ENCODE results near the gene SETBP1.

Gene SETBP1

GRCh38 chr18:44849361-44849760, 168.7 kb downstream of the SETBP1 start:
- no peak for DNase-seq

DNA sequence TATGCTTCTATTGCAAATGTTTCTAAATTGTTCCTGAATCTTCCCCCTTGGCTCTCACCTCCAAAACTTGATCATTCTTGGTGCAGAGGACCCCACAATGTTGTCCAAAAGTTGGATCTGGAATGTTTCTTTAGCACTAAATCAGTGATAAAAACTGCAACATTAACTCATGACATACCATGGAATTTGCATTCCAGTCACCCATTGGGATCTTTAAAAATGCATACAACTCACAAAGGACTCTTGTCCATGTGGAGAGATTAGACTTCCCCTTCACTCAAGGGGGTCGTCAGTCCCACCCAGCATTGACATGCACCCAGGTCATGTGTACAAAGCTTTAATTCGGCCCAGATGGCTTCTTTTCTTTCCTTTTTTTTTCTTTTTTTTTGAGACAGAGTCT, 169.3 kb downstream of the SETBP1 start:
- no peak for DNase-seq

DNA sequence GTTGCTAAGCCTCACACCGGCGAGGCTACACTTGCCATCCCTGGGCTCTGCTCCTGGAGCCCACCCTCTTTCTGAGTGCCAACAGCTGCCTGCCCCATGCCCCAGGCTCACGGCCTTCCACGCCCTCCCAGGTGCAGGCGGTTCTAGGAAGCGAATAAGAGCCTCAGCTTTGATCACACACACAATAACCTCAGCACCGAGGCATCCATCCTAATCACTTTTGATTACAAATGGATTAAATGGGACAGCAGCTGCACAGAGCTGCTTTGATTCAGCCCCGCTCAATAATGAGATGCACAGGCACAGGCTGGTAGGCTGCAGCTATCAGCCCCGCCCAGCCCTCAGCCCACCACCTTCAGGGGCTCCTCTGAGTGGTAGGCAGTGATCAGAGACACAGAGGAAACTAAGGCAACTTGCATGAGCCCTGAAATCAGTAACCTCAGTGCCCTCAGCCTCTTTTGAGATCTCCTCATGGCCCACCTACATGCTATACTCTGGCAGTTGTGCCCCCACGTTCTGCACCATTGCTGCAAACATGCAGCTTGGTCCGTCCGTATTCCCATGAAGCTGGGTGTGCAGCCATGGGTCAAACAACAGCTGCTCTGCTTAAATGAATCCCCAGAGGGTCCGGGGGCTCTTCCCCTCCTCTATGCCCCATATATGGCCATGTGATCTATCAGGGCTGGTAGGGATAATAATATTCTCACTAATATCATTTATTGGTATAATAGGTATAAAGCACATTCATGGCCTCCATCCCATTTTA, 171.4 kb downstream of the SETBP1 start:
- DNase-seq: no peak

DNA sequence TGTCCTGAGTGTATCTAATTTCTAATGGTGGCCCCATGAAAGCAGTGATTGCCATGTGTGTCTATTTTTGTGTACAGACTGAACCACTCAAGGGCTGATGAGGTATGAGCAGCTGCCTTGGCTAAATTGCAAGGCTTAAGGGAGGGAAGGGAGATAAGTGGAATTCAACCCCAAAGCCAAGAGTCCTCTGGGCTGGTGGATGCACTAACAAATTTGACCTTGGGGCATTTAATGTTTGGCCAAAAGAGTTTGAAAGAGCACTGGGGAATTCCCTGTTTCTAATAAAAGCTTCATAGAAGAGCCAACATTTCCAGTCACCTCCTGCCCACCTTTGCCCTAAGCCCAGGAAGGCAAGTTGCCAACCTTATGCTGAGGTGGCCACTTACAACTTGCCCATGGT, 172.1 kb downstream of the SETBP1 start:
- no peak for DNase-seq

- no peak for DNase-seq
These were observed 172.7 kb downstream of the SETBP1 start for GRCh38 chr18:44853430-44853829.

DNA sequence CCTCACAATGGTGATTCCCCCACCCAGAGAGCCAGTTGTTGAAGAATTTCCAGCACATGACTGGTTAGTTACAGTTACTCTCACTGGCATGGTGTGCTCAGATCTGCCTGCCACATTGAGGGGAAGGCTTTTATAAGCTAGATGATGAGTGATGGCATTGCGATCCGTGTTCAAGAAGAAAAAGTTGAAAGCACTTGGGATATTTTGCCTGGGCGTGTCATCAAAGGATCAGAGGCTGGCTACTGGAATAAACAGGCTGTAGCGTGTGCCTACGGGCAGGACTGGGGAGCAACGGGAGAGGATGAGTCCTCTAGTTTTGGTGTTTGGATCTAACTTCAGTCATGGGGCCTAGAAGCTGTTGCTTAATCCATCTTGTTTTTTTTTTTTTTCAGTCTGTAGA, 175.0 kb downstream of the SETBP1 start:
- DNase-seq: no peak

DNA sequence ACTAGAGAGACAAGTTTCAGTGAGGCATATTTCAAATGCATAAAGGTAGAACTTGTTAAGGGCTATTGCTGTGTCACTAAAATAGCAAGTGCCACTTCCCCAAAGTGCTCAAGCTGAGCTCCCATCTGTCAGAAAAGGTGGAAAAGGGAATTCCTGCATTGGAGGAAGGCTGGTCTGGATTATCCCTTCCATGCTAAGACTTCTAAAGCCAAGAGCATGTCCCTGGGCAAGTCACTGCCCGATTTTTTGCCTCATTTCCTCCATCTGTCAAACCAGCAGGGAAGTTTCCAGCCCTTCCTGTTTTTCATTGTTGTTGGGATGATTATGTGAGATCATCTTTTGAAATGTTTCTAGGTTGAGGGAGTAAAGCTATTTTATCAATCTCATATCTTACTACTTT, 175.5 kb downstream of the SETBP1 start:
- DNase-seq: peak; percentile 42

DNA sequence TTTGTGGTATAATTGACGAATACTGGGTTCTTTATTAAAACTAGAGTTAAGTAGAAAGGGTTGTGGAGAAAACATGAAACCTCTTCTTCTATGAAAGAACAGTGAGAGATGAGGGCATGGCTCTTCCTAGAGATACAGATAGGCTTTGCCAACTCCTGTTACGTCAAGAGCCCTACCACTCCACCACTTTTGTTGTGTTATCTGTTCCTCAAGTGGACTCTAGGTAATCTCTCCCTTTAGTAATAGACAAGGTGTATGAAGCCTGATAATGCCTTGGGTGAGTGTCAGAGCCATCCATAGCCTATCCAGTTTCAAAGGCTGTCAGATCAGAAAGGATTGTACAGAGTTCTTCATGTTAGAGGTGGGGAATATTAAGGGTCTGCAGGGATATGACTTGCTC, 176.4 kb downstream of the SETBP1 start:
- no peak for DNase-seq

DNA sequence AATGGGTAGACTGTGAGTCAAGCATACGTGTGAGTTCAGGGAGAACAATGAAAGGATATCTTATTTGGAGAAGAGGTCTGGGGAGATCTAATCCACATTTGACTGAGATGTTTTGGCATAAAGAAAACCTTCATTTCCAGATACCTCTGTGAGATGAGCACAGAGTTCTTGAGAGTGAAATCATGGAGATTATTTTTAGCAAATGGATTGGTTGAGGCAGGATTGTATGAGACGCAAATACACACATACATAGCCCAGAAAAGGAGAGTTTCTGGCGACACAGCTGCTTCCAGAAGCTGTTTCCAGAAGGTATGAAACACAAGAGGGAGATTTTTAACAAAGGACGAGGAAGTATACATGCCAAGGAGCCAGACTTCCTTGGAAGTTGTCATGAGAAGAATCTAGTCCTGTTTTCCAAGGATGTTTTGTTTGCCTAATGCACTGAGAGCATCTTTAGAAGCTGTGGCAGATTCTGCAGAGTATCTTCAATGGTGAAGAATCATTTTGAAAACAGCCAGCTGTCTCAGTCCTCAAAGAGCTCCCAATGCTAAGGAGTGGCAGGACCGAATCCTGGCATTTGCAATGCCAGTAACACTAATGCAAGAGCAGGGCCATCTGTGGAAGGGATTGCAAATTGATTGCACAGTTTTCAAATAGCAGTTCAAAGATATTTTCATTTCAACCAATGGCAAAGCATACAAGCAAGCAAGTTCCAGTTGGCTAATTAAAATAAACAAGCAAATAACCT, 177.2 kb downstream of the SETBP1 start:
- peak; percentile 7 for DNase-seq

DNA sequence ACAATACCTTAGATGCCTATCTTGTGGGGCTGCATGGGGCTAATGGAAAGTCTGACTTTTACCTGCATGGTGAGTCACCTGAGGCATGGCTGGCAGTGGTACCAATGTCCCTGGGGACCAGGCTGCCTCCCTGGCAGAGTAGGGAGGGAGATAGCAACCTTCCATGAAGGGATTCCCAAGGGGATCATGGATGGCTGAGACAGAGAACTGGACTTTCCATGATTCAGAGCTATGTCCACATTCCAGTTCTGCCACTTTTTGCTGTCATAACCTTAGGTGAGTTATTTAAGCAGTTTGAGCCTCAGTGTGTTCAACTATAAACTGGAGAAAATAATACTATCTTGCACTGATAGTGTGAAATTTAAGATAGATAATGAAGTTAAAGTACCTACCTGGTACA, 178.6 kb downstream of the SETBP1 start:
- DNase-seq: no peak

DNA sequence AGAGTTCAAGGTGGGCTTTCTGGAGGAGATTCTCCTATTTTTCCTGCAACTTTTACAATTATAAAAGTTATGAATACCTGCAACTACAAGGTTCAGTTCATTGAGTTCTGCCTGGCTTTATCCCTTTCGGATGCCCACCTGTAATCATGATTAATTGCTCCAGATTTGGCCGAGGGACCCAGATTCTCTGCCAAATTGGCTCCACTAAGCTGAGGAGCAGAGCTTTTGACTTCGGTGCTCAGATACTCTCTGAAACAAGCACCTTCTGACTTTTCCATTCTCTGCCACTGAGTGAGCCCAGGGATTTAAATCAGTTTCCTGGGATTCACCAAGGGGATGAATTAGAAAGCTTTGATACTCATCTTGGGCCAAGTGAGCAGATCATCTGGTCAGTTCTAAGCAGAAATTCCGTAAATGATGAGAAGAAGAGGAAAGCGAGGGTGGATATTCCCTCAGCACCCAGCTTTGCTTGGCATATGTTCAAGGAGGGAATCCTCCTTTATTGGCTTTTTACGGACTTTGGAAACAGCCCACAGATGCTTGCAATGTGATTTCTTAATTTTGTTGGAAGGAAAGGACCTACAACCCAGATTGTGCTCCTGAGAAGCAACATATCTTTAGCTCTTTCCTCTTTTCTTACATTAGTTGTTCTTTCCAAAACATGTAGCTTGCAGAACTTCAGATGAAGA, 179.2 kb downstream of the SETBP1 start:
- no peak for DNase-seq

DNA sequence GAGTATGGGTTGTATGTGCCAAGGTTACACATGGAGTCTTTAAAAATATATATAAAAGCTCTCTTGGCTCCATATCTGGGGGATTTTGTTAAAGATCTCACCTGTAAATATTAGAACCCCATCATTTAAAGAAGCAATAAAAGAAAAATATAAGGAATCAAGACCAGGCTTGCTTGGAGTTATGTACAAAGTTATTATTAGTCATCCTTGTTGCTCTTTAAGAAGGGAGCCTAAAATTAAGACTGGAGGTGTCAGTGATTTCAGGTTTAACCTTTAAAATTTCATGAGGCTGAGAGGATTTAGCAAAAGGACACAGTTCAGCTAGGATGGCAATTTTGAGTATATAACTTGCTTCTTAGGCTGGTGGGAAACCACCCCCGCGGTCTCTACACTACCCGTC, 181.4 kb downstream of the SETBP1 start:
- DNase-seq: no peak

DNA sequence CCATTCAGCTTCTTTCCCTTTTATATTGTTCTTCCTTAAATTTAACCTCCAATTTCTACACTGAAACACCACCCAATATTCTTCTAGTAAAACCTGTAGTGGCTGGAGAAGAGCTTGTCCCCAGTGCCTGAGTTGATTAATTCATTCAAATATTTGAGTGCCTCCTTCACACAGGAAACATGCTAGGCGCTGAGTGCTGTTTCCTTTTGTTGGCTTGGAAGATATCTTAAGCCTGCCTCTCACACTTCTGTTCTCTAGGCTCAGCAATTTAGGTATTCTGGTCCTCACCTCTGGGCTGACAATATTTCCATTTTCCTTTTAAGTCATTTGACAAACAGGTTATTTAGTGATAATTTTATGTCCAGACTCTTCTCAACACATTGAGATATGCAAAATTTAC, 185.4 kb downstream of the SETBP1 start:
- DNase-seq: no peak

GRCh38 chr18:44869533-44869932, 188.8 kb downstream of the SETBP1 start:
- DNase-seq: no peak

DNA sequence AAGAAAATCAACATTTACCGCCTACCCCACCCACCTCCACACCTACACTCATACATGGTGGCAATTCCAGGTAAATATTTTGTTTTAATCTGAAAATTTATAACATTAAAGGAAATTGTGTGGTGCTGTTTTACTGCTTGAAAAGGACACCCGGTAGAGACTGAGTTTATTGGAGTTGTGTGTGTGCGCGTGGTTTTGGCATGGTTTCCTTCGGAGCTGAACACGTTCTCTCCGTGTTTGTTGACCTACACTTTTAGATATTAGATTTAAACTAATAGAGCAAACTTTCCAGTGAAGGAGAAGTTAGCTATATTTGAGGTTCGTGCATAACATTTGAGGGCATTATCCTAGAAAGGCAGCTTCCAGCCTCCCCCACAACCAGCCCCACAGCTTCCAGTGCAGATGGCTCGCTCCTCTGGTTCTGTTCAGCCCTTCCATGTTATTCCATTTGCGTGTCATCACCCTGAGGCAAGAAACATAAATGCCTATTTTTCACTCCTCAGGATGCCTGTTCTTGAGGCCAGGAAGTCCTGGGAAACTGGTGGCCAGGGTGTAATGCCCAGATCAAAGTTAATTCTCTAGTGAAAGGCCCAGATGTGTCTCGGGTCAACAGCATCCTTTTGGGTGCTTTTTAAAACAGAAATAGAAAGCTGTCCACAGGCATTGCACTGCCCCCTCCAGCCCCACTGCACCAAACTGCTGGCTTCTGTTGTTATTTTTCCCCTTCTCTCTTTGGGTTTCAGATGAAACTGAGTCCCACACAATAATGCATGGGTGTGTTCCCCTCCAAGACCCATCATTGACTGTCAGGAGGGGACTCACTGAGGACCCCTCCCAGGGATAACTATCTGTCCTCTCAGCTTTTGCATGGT, 190.2 kb downstream of the SETBP1 start:
- no peak for DNase-seq

DNA sequence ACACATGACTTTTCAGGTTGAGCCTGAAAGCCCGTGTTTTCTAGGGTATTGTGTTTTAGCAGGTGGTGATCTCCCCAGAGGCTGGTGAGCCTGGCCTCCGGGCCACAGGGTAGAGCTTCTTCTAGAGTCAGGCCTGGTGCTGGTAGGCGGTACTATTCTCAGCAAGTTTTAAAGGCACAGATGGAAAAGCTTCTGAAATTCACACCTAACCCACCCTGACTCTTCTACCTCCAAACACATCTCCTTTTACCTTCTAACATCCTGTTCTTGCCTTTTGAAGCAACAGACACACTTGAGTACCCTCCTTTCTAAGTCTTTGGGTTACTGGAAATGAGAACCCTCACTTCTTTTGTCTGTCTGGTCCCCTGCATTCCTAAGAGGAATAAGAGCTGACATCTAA, 191.1 kb downstream of the SETBP1 start:
- no peak for DNase-seq

- DNase-seq: no peak
These were observed 195.3 kb downstream of the SETBP1 start for GRCh38 chr18:44876024-44876423.

DNA sequence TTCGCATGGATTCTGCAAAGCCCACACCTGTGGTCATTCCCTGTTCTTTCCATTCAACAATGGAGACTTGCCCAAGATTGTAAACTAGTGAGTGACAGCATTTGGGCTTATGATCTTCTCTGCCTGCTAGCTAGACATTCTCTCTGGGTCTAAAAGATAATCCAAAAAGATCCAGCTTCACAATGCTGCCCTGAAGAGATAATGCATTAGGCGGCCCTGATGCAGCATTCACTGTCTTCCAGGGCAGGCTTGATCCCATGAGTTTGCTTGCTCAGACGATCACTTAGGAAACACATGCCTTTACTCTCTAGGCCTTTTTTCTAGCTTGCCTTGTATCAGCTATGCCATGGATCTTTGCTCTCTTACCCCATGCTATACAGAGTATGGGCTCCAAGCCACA, 196.1 kb downstream of the SETBP1 start:
- no peak for DNase-seq

- no peak for DNase-seq
These were observed 197.6 kb downstream of the SETBP1 start for GRCh38 chr18:44878335-44878734.

- no peak for DNase-seq
These were observed 199.5 kb downstream of the SETBP1 start for GRCh38 chr18:44880170-44880569.

DNA sequence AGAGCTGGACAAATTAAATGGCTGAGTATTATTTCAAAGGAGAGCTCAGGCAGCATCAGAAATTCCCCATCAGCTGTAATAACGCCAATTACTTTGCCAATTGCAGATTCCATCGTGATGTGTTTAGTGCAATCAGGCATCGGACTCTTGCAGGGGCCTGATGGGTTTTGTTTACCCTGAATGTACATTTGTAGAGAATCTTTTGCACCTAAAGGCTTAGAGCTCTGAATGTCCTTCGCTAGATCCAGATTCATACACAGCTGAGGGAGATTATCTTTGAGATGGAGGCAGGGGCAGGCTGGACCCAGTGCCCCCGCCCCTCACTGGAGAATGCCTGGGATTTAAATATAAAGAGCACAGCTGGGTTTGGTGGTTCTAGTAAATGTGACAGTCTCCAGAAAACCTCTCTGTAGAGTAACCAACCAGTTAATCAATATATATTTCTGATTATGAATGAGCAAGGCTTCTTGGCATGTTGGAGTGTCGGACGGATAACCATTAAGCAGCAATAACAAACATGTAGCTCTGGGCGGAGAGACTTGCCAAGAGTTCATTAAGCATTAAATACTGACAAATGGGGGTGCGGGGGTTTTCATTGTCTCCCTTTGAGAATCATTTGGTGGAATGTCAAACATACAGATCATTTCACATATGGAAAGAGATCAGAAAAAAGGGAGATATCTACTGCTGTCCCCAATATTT, 200.9 kb downstream of the SETBP1 start:
- no peak for DNase-seq

DNA sequence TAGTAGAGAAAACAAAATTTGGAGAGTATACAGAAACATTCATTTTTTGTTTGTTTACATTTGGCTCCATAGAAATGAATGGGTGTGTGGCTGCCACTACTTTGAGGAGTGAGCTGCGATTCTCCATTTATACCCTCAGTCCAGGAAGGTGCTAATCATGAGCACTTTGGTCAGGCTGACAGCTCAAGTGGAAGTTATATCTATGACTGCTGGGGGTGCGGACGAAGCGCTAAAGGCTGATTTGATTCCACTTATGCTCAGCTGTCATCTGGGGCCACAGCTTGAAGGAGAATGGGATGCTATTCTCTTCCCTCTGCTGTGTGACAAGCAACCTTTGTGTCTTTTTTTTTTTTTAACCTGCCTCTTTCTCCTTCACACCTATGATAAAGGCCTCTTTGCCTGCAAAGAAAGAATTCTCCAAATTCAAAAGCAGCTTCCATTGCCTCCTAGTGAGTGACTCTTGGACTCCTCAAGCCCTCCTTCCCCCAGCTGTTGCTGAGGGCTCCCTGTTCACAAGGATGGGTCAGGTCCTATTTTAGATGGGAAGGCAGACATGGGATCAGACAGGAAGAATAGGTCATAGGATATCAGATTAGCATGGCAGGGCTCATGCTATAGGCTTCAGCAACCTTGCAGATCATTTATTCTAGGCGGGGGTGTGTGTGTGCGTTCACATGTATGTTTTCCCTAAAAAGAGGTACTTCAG, 201.6 kb downstream of the SETBP1 start:
- no peak for DNase-seq

All from NCI-H1694 (cell line).